Fibroblast of skin of right quadriceps (primary cell): ENCODE measurements around the gene KCNAB1.

ENCODE experiments used
- DNase-seq: peaks from one replicate; pipeline ENCODE4 v3.0.0-alpha.2; 2013

KCNAB1 gene

DNA sequence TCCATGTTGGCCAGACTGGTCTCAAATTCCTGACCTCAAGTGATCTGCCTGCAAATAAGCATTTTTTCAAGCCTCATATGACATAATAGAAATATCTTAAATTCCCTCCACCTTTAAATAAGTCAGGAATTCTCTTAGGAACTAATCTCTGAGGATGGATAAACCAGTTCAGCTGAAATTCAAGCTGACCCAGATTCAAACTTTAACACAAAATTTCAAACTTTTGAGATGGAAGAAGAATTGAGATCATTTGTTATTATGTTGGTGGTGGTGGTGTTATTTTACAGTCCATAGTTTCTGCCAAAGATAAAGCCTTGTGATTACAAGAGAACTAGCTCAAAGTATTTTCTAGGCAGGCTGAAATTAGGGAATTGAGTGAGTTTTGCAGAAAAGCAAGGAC, 349.1 kb downstream of the KCNAB1 start:
- no peak for DNase-seq

DNA sequence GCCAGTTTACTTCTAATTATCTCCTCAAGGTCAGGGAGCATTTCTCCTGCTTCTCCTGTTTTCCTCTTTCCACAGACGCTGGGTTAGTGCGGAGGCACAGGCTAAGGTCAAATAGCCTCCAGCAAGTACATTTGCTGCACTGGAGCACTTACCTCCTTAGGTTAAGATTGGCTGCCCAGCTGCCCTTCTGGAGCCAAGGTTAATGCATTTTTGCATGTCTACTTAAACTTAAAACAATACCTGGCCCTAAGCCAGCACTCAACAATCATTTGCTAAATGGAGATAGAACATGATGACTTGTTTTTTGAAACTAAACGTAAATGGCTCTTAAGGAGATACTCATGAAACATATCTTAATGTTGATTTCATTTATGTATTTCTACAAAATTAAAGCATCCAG, 351.1 kb downstream of the KCNAB1 start:
- no peak for DNase-seq

DNA sequence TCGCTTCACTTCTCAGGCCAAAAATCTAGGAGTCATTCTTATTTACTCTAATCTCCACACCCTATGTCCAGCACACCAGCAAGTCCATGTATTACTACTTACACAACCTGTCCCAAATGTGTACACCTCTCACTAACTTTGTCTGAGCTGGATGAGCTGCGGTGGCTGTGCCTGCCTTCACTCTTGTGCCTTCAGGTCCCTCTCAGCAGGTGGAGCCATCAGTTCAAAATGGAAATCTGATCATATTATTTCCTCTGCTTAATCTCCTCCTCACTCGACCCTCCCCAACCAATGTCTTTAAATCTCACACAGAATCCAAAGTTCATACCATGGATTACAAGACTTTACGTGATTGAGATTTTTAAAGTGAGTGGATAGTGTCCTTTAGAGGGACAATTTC, 351.8 kb downstream of the KCNAB1 start:
- no peak for DNase-seq

DNA sequence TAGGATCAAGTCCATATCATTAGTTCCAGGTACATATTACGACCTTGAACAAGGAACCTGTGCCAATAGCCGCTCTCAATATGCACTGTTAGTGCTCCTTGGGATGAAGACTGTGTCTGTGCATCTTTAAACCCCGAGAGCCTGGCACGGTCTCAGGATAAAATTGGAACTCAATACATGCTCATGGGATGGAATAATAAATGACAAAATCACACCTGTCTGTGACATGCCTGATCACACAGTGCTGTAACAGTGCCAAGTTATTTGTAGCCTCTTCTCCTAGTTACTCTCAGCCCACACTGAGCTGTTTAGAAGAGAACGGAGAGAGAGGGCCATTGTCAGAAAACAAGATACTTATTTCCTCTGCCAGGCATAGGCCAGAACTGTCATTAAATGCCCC, 352.3 kb downstream of the KCNAB1 start:
- DNase-seq = no peak

DNA sequence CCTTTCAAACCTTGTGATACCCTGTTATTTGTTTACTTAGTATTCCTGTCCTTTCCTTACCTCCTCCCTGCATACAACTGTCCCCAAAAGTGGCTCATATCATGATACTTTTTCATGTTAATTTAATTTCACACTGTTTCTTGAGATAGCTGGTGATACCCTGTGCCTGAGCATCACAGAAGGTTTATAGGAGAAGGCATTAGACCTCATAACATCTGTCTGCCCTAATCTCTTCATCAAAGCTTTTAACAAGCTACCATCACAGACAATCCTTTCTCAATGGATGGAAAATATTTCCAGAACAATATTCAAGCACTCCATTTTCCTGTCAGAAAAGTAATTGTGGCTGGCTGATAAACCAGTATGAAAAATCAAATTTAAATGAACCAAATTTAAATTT, 353.0 kb downstream of the KCNAB1 start:
- DNase-seq = no peak

DNA sequence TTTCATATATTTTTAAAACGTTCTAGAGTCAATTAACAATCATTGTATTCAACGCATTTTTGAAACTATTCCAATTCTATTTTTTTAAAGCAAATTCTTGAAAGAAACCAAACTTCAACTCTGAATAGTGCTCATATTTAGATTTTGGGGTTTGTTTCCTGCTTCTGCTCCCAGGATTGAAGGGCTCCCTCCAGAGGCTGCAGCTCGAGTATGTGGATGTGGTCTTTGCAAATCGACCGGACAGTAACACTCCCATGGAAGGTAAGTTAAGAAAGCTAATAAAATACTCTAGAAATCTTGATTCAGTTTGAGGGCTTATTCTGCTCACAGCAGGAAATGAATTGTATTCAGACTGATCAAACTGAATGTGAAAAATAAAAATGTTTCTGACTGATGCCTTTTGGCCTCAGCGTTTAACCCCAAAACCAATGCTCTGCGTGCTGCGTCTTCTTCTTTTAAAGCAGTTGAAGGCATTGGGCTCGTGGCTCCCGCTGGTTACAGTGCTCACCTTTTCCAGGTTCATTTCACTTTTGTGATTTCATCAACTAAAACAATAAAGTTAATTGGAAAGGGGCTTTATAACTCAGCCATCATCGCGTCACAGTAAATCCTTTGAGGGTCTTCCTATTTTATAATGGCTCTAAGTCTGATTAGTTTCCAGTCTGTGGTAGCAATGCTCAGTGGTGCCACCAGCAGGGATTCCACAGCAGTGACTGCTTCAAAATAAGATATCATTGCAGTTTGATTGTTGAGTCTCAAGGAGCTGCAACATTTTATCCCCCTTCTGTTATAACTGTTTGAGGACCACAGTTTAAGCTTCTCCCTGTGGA, 354.4 kb downstream of the KCNAB1 start:
- DNase-seq = no peak

DNA sequence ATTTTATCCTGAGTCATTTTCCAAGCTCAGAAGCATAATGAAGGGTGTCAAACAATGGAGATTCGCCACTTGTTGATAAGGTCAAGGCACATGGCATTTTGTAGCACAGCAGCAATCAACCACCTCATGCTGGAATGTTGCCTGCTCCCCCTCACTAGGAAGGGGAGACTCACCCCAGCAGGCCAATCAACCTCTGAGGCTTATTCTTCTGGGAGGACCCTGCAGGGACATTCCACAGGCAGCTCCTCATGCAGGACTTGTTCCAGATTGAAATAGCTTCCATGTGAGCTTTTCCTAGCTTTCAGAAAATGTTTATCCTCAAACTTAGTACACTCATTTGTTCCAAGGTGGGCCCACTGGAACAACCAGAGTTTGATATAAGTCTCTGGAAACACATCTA, 356.9 kb downstream of the KCNAB1 start:
- peak; percentile 70 for DNase-seq

DNA sequence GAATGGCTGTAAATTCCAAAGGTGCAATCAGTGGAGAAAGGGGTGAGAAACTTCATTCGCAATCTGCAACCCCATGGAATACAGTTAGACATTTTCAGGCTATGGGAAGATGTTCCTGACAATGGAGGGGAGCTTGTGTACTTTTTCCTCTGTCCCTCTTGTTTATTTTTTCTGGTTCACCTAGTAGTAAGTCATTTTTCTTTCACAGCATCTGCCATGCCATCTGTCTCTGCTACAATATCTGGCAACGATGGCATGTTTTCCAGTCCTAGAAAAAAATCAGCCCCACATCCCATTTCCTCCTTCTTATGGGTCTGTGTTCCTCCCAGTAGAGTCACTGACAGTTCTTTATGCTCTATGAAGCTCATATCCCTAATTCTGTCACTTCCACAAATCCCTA, 358.5 kb downstream of the KCNAB1 start:
- DNase-seq = no peak

DNA sequence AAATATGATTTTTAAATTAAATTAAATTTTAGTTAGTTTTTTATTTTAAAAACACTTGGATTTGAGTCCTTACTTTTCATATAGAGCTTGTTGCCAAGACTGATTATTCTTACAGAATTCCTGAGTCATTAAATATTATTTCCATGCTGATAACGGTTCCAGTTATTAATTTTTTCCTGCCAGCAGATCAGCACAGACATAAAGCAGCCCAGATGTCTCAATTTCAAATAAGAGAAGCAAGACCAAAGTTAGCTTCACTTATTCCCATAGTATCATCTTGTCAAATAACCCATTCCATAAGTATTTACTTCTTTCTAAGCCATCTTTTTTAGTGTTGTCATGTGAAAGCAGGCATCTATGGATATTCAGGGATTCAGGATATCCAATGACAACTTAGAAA, 359.2 kb downstream of the KCNAB1 start:
- no peak for DNase-seq

DNA sequence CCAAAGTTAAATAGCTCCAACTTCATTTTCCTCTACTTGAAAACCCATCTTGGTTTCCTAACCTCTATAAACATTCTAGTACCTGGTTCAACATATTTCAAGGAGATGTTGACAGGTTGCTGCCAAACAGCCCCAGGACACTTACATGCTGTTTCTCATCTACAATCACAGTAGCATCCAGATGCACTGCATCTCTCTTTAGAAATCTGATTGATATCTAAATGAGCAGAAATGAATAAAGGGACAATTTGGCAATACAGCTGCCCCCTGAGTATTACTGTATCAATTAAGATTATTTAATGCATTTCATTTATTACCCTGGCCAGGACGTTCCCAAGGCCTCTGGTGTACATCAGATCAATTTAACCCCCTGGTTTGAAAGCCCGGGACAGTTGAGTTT, 360.6 kb downstream of the KCNAB1 start:
- DNase-seq = no peak

DNA sequence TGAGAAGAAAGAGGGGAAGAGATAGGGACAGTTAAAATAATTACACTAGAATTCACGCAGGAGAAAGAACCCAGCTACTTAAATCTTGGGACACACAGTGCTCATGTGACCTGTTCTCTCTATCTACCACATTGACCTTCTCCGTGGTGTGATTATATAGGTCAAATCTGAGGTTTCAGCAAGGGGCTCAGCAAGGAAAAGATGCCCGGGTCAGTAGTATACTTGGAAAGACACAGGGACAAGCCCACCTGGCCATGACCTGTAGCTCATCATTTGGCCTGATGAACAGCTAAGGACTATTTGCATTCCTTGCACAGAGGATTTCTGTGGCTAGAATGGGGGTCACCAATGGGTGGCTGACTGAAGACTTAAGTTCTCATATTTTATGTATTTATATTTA, 362.6 kb downstream of the KCNAB1 start:
- DNase-seq = no peak

DNA sequence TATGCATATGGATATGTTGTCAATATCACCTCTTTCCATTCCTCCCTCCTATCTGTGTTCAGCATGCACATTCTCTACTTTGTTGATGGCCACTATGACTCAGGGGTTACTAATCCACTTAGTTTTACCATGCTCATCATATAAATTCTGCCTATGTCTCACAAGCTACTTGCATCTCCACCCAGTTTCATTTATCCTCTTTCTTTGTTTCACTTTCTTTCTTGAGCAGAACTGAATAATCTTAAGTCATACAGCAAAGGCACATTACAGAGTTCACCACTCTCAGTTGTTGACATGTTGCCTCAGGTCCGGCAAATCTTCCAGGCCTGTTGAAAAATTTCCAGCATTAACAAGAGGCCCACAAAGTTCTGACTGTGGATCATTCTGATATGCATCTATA, 363.0 kb downstream of the KCNAB1 start:
- peak; percentile 75 for DNase-seq

DNA sequence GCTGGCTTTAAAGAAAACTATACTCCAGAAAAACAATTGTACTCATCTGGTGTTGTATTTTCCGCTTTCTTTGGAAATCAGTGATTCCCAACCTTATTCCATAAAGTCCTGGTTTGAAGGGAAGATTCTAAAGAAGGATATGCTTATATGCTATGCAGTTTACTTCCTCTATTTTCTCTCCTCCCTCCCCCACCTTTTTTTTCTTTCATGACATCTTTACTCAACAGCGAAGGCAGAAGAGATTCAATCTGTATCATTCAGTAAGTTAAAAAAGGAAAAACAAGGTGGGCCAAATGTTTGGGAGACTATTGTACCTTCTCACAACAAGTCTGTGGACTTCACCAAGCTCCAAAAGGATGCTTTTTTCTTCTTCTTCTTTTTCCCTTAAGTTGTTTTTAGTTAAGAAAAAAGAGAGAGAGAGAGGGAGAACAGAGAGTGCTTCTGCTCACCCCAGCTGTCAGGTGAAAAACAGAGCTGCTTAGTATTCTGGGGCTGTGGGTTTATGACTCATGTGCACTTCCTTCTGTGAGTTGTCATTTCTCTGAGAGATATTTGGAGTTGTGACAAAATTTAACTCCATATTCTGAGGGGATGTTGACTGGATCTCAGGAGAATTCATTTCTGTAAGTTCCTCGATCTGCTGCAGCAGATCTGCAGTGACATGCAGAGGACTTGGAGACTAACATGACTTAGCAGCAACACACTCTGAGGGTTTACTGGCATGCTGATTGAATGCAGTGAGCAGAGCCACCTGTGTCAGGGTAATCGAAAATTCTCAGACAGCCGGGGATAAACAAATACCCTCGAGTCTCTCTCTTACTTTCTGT, 363.8 kb downstream of the KCNAB1 start:
- DNase-seq = peak; percentile 73

DNA sequence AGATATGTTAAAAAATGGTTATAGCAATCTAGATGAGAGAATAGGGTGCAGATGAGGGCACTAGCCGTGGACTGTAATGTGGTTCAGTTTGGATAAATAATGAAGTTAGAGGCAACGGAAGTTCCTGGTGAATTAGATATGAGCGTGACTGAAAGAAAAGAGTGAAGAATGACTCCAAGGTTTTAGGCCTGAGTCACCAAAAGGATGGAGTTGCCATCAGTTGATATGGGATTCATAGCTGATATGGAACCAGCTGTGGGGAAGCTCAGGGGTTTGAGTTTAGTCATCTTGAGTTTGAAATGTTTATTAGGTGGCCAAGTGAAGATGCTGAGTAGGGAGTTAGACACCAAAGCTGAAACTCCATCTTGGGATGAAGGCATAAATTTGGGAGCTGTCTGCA, 368.4 kb downstream of the KCNAB1 start:
- DNase-seq = peak; percentile 44

DNA sequence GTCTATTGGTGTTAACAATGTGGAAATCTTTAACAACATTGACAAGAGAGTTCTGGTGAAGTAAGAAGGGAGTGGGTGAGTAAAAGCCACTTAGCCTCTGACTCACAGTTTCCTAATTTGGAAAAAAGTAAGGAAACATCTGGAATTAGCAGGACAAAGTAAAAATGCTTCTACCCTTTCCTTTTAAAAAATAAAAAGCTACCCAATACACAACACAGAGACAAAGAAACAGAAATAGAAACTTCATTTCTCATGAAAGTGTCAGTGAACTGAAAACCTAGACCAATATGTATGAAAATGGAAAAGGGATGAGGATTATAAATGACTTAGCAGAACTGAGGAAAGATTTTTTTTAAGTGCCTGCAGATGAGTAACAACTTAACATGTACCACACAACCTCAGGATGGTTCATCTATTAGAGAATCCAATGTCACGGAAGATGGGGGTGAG, 369.1 kb downstream of the KCNAB1 start:
- peak; percentile 60 for DNase-seq

DNA sequence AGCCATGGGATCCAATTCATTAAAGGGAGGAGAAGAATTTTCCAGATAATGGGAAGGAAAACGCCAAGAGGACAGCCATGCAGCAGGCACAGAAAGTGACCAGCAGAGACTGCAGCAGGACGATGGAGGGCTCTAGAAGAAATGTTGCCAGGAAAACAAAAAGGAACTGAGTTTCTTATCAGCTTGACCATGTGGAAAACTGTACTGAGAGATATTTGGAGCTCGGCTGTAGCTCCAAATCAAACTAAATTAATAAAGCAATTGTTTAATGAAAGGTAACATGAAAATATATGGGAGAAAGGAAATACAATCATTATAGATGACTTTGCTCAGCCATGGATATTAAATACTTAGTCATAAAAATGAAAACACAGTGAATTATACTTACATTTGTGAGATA, 370.8 kb downstream of the KCNAB1 start:
- DNase-seq = no peak

DNA sequence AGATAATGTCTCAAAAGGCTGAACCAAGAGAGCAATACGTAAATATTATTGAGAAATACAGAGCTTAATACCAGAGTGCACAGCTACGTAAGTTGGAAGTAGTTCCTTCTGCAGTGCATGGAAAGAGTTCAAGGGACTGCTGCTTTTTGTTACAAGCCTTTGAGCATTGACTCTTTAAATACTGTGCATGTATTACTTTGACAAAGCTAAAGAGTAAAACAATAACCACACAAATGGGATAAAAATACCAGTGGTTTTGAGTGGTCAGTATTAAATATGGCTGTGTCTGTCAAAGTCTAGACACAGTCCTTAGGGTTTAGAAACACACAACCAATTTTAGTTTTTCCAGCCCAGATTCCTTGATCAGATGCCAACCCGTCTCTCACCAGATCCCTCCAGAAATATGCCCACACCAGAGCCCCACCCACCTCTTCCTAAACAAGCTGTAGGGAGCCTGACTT, 372.5 kb downstream of the KCNAB1 start:
- DNase-seq = peak; percentile 32

DNA sequence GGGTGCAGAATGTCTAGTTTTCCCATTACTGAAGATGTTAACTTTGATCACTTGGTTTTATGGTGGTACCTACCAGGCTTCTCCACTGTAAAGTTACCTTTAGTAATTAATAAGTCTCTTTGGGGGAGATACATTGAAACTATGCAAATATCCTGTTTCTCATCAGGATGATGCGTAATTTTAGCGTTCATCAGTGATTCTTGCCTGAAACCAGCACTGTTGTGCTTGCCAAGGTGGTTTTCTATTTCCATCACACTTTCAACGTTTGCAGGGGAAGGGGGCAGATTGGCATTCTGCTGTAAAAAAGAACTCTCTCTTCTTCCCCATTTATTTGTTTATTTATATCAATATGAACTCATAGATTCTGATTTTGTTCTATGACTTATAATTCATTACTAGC, 373.5 kb downstream of the KCNAB1 start:
- DNase-seq = no peak

DNA sequence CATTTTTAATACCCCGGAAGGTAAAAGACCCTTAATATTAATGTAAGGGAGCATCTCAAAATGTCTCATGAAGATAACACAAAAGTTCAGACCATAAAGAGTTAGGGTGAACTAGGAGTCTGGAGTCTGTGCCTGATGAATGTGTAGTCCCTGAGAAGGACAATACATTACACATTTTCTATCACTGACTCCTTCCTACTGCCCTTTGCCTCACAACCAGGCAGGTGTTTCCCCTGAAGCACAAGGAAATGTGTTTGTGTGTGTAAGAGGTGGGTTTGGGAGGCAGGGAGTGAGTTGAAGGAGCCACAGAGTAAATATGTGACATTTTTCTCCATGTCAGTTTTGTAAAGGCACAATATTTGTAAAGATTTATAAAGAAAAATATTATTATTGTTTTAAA, 375.4 kb downstream of the KCNAB1 start:
- no peak for DNase-seq

DNA sequence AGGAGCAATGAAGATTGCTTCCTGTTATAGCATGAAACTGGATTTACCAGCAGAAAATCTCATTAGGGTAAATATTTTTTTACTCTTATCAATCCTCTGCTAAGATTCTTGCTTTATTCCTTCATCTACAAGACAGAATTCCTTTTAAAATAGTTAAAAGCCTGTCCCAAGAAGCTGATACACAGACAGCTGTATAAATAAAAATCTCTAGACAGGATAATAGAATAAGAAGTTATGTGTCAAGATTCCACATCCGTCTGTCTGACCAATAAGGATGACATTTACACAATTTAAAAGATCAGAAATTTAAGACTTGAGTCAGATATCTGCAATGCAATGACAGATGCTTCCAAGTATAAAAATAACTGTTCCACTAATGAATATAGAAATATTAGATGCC, 376.9 kb downstream of the KCNAB1 start:
- DNase-seq = peak; percentile 31

DNA sequence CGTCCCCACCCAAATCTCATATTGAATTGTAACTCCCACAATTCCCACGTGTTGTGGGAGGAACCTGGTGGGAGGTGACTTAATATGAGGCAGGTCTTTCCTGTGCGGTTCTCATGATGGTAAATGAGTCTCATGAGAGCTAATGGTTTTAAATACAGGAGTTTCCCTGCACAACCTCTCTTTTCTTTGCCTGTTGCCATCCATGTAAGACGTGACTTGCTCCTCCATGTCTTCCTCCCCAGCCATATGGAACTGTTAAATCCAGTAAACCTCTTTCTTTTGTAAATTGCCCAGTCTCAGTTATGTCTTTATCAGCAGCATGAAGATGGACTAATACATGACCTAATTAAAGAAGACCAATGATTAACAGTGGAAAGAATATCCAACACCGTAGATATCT, 377.9 kb downstream of the KCNAB1 start:
- no peak for DNase-seq

DNA sequence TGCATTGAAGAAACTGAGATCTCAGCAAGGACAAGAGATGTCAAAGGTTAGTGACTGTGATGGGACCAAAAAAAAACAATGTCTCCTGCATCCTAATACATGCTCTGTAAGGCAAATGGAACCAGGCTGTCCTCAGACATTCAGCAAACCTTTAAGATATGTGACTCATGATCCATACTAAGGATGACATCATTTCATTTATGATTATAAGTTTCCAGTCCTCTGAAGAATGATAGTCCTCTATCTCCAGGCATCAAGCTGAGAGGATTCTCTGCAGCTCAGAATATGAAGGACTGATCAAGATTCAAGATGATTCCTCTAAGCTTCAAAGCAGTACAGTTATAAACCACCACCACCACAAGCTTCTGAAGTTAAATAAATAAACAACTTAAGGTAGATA, 386.9 kb downstream of the KCNAB1 start:
- DNase-seq = peak; percentile 40

DNA sequence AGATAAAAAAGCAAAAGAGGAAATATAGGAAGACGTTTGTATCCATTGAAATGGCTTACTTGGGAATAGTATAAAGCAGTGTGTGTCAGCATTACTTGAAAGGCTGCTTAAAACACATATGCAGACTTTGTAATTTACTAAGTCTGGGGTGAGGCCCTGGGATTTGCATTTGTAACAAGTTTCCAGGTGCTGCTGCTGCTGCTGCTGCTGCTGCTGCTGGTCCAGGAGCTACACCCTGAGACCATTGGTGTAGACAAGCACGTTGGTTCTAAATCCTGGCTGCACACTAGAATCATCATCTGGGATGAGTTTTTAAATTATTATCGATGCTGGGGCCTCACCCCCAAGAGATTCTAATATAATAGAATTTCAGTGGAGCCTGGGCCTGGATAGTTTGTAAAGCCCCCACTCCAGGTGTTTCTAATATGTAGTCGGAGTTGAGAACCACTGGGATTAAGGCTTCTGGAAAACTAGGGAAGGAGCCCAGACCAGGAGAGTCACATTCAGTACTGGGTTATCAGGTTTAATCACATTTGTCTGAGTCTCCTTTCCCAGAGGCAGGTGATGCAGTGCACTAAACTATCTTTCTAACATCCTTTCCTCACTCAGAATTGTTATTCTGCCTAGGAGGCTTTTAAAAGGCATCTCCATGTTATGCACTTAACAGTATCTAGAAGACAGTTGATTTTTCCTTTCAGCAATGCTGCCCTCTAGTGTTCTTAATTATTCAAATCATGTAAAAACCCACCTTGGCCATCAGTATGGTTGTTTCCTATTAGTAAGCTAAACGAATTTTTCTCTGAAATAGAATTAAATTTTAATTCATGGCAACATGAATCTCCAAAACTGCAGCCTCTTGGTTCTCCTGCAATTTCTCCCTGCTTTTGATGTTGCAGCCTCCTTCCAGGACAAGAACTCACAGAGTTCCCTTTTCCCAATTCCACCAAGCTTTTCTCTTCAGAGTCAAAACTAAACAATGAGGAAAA, 389.1 kb downstream of the KCNAB1 start:
- peak; percentile 62 for DNase-seq
